Measurements from ENCODE around the gene NALCN.

NALCN gene

GRCh38 chr13:101190976-101191375 lies 225.3 kb downstream of the NALCN start:
- no peak for TF ChIP-seq CTCF (IDR thresholded peaks at IDR 0.05; ENCODE audit: low read depth, low read length)
- DNase-seq (ENCODE audit: low read depth, low spot score), result no peak
- H3K4me3 ChIP-seq (ENCODE audit: low read depth, low read length), result no peak overlapping the region
- in situ Hi-C loops (cut with HindIII; ENCODE audit: low sequenced_read_pairs), result no loop called here

DNA sequence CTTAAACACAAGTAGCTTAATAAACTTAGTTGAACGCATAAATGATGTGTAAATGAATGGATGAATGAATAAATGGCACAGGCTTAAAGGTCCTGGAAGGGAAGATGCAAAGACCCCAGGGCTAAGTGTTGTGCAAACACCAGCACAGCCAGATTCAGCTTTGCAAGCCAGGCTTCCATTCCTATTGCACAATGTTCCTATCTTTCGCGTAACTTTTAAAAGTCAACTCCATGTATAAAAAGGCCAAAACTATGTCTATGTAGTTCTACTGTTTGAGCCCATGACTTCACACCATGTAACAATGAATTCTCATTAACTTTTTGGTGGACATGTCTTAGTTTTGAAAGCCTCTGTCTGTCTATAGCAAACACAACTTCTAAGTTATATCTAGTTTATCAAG lies 226.0 kb downstream of the NALCN start:
- no peak for TF ChIP-seq CTCF (IDR thresholded peaks at IDR 0.05; ENCODE audit: low read depth, low read length)
- DNase-seq (ENCODE audit: low read depth, low spot score), result no peak
- in situ Hi-C loops (cut with HindIII; ENCODE audit: low sequenced_read_pairs), result no loop called here
- H3K4me3 ChIP-seq (ENCODE audit: low read depth, low read length), result no peak overlapping the region

- in situ Hi-C loops (cut with HindIII; ENCODE audit: low sequenced_read_pairs), result no loop called here
- no peak for TF ChIP-seq CTCF (IDR thresholded peaks at IDR 0.05; ENCODE audit: low read depth, low read length)
- H3K4me3 ChIP-seq (ENCODE audit: low read depth, low read length), result no peak overlapping the region
- DNase-seq (ENCODE audit: low read depth, low spot score), result no peak
Observed at GRCh38 chr13:101185606-101186005, 230.7 kb downstream of the NALCN start.

- H3K4me3 ChIP-seq (ENCODE audit: low read depth, low read length), result no peak overlapping the region
- in situ Hi-C loops (cut with HindIII; ENCODE audit: low sequenced_read_pairs), result no loop called here
- peak; percentile 2 for DNase-seq (ENCODE audit: low read depth, low spot score)
- no peak for TF ChIP-seq CTCF (IDR thresholded peaks at IDR 0.05; ENCODE audit: low read depth, low read length)
Observed at GRCh38 chr13:101181076-101181685, 235.1 kb downstream of the NALCN start.

DNA sequence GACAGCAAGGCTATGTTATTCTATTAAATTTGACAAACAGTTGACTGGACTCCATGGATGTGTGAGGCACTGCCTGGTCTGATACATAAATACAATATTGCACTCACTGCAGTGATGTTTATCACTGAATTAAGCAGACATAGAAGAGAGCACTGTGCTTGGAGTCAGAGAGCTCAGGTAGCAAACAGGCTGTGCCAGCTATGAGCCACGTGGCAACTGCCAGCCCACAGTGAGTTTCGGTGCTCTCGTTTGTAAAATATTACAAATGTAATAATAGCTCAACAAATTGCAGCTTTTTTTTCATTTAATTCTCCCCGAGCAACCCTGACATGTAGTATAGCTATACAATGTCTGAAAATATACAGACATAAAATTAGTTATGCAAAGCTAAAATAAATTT lies 237.3 kb downstream of the NALCN start:
- H3K4me3 ChIP-seq (ENCODE audit: low read depth, low read length), result no peak overlapping the region
- in situ Hi-C loops (cut with HindIII; ENCODE audit: low sequenced_read_pairs), result no loop called here
- no peak for TF ChIP-seq CTCF (IDR thresholded peaks at IDR 0.05; ENCODE audit: low read depth, low read length)
- no peak for DNase-seq (ENCODE audit: low read depth, low spot score)

DNA sequence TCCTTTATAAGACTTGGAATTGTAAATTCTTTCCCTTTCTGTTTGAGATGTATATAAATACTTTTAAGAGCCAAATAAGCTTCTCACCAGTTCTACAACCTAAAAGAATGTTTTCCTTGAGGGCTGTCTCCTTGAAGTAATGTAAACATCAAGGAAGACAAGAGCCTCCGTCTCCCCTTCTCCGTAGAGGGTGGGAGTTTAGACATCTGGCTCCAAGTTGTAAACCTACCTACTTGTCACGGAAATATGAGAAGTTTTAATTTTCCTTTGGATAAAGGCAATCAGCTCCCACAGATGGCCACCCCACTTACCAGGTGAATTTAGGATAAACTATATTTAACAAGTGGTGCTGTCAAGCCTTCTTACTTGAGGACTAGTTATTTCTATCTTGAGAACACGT lies 237.9 kb downstream of the NALCN start:
- DNase-seq (ENCODE audit: low read depth, low spot score), result no peak
- TF ChIP-seq CTCF (IDR thresholded peaks at IDR 0.05; ENCODE audit: low read depth, low read length), result no peak
- in situ Hi-C loops (cut with HindIII; ENCODE audit: low sequenced_read_pairs), result no loop called here
- no peak overlapping the region for H3K4me3 ChIP-seq (ENCODE audit: low read depth, low read length)

- in situ Hi-C loops (cut with HindIII; ENCODE audit: low sequenced_read_pairs), result no loop called here
- DNase-seq (ENCODE audit: low read depth, low spot score), result no peak
- no peak overlapping the region for H3K4me3 ChIP-seq (ENCODE audit: low read depth, low read length)
Observed at GRCh38 chr13:101170306-101170705, 246.0 kb downstream of the NALCN start.

More at GRCh38 chr13:101170306-101170705, 246.0 kb downstream of the NALCN start:
- TF ChIP-seq CTCF (IDR thresholded peaks at IDR 0.05; ENCODE audit: low read depth, low read length), result no peak
